T-helper 9 cell (primary cell): ENCODE results near the gene ALOXE3.

ENCODE experiments used
- DNase-seq: peaks from one replicate; pipeline ENCODE4 v3.0.0-alpha.2; 2020
- total RNA-seq, 2 donors: gene quantifications; one replicate each; lab custom pipeline; 2026; lab: John Stamatoyannopoulos, UW

The ALOXE3 gene
- 0 reads per million in 2 donors for total RNA-seq

DNA sequence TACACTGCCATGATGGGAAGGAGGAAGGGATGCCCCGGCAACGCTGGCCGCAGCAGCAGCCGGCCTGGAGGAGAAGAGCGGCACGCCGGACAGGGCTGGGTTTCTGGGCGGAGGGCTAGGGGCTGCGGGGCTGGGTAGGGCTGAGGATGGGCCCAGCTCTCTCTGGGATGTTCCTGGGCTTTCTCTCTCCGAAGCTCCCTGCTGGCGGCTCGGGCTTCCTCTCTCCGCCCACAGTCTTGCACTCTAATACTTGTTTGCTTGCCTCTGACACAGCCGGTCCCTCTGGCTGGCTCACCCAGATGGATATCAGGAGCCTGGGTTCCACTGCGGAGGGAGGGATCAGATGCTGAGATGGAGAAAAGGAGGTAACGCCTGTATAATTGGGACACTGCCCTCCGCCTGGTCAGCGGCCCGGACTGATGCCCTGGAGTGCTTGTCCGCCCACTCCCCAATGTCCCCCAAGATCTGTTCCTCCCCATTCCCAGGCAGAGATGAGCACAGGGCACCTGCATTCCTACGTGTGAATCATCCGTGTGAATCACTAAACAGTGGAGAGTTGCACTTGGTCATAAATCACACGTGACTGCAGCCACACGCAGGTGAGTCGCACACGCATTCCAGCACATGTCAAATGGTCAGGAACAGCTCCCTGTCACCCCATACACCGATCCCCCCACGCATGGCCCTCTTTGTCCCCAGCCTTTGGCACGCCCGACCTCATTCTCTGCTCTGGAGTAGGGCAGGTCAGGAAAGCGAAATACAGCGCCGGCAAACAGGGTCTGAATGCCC is at the start of gene ALOXE3:
TSS of gene ALOXE3 (minus strand) at position 535 of the 789 bp plus-strand sequence. CDS start at position 11, 524 bp downstream.
- no peak for DNase-seq

DNA sequence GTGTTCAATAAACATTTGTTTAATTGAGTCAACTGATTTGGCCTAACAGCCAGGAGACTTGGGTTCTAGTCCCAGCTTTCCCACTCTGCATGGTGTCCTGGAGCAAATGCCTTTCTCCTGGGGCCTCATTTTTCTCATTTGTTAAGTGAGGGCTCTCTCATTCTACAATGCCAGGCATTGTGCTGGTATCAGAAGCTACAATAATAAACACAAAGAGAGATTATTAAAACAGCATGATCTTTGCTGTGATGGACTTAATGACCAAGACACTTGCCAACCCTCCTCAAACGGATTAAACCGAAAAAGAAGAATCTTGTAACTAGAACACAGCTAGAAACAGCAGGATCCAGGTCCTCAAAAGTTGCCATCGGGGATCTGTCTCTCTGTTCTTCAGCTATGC is 49.2 kb upstream of the ALOXE3 start:
- DNase-seq = no peak

DNA sequence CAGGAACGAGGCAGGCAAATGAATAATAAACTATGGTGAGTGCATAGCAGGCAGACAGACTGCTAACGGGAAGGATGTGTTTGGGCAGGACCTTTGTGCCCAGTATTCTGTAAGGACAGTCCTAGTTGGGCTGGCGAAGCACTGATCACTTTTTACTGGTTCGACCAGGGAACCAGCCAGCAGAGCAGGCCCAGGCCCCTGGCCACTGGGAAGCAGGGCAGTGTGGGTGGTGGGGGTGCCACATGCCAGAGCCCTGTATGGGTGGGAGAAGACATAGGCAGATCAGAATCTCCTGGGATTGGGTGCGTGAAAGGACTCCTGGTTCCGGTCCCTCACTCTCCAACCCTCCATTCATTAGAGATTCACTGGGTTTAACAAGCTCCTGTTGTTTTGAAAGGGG is 48.4 kb upstream of the ALOXE3 start:
- DNase-seq = no peak

DNA sequence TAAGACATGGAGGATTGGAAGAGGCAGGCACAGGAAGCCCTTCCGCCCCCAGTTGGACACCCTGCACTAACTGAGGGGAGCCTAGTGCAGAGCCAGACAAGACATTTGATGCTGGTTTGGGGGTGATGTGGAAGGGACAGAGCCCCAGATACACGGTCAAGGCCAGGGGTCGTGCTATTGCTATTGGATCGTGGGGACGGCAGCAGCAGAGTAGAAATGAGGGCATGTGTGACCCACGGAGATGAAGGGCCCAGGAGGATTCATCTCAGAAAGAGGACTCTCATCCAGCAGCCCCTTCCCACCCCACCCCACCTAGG is 46.5 kb upstream of the ALOXE3 start:
- DNase-seq = no peak

DNA sequence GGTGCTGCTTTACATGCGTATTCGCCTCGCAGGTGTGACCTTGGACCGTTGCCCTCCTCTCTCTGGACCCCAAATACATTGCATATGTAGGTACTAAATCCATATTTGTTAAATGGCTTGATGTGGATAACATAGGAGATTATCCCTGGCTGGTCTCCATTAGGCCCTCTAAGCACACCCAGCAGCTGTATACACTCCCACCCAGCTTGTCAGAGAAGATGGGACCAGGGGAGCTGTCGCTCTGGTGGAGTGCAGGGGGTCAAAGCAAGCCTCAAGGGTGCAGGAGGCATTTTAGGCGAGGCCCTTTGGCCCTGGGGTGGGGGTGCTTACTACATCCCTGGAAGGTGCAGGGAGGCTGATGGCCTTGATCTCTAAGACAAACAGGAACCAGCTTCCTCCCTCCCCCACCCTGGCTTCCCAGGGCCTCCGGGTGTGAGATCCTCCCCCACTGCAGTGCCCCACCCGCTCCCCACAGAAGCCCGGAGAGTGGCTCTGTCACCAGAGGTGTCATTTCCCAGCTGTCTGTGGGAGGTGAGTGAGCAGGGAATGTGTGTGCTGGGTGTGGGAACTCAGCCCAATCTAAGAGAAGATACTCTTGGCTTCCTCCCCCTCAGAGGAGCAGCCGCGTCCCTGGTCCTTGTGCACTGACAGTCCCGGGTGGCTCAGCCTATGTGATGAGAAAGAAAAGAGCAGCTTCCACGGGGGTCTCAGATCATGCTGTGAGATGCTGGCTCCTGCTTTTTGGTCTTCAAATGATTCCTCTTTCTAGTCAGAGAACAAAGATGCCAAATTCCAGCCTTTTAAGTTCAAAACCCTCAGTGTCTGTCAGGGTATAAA is 45.9 kb upstream of the ALOXE3 start:
- DNase-seq = peak; percentile 61

DNA sequence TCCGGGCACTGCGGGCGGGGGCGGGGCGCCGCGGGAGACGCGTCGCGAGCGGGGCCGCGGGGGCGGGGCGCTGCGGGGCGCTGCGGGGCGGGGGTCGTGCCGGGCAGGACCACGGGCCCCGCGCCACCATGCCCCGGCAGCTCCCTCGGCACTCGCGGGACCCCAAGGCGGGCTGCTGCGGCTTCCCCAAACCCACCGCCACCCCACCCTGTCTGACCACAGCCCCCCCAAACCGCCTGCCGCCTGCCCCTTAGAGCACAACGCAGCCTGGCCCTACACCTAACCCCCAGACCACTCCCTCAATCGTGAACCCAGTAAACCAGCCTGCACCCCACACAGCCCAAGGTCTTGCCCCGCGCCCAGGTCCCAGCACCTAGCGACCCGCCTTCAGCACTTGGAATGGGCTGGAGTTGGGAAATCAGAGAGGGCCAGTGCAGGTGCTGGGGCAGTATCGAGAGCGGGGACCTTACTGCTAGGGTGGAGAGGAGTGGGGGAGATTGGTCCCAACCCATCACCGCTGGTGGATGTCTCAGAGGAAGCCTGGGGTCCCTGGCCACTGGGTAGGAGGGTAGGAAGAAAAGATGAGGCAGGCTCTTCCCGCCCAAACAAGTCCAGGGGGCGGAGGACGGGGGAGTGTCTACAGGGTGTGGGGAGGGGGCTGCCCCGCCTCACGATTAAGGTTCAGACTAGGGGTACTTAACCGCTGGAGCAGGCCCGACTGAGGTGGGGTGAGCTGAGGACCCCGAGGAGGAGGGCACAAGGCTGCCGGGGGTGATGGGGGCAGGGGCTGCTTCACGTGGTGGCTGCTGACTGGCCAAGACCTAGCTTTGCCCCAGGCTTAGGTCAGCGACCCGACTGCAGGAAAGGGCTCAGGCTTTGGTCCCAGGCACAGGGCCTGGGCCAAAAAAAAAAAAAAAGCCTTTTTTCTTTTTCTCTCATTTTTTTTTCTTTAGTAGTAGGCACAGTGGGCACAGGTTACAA is 45.0 kb upstream of the ALOXE3 start:
- no peak for DNase-seq

DNA sequence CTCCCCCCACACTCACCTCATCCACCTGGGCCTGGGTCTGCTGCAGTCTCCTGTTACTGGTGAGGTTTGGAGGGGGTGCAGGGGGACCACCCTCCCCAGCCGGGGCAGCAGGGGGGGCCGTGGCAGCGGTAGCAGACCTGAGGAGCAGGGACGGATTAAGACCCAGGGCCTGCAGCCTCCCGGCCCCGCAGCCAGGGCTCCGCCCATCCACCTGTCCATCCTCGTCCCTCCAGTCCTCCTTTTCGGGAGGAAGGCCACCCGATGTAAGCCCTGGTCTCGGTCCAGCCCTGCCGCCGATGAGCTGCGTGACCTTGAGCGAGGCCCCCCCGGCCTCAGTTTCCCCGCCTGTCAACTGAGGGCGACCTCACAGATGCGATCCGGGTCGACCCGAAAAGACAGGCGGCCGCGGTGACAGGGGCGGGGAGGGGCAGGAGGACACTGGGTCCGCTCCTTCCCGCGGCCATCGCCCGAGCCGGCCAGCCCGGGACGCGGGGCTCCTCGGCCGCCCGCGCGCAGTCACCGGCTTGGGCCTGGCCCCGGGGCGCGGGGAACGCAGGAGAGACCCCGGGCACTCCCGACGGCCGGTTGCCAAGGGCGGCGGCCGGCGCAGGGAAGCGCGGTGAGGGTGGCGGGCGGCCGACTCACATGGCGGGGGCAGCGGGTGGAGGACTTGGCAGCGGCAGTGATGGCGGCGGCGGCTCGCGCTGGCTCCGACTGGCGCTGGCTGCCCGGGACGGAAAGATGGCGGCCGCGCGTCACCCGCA is 44.1 kb upstream of the ALOXE3 start, which contains the start of gene VAMP2:
TSS of gene VAMP2 (minus strand) at position 716 of the 764 bp plus-strand sequence. CDS start at position 647, 69 bp downstream.
- peak; percentile 82 for DNase-seq

DNA sequence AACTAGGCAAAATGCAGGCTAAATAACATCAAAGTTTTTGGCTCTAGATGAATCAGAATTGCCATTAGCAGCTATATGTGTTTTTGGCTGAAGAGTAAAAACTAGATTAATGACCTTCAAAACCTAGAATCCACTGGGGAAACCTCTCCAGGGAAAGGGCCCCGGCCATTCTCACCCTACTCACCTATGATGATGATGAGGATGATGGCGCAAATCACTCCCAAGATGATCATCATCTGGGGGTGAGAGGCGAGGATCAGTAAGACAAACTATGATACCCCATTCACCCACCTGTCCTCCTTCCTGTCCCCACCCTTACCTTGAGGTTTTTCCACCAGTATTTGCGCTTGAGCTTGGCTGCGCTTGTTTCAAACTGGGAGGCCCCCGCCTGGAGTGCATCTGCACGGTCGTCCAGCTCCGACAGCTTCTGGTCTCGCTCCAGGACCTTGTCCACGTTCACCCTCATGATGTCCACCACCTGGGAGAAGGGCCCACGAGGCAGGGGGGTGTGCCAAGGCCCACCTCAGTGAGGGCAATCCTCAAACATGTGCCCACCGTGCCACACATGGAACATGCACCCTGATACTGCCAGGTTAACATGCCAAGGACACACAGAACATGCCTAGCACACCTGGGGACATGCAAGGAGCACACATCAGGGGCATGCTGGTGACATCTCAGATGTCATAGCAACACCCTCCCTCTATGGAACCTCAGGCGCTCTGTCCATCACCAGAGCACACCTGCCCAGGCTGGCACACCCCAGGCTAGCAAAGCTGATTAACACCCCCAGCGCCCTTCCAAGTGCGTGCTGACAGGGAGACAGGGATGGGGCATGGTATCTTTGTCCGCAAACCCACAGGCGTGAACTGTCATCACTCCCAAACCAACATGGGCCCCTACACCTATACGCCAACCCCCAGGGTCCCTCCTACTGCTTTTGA is 43.2 kb upstream of the ALOXE3 start:
- DNase-seq = no peak

DNA sequence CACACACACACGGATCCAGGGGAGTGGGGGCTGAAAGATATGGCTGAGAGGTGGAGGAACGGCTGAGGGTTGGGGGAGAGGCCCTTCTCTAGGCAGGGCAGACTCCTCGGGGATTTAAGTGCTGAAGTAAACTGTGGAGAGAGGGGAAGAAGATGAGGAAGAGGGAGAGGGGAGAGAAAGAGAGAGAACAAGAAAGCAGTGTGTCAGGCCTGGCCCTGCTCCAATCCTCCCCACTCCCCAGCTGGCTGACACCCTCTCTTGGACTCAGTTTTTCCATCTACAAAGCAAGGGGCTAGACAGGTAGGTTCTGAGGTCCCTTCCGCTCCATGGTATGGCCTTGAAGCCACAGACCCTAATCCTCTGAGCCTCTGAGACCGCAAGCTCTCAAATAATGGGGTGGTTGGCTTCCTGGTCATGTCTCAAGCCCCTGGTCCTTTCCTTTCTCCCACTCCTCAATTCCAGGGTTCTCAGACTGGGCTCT is 42.5 kb upstream of the ALOXE3 start:
- DNase-seq = no peak

DNA sequence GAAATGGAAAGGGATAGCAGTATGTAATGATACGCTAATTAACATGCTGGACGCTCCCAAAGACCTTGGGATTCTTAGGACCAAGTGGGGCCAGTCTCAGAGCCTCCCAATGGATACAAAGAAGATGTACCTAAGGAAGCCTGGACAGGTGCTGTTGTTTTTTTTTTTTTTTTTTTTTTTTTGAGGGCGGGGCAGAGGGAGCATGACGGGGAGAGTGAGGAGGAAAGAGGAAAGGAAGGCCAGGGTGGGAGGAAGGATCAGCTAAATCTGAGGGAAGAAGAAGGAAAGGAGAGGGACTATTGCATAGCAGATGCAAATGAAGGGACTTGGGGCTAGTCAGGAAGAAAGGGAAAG is 41.9 kb upstream of the ALOXE3 start:
- DNase-seq = no peak

DNA sequence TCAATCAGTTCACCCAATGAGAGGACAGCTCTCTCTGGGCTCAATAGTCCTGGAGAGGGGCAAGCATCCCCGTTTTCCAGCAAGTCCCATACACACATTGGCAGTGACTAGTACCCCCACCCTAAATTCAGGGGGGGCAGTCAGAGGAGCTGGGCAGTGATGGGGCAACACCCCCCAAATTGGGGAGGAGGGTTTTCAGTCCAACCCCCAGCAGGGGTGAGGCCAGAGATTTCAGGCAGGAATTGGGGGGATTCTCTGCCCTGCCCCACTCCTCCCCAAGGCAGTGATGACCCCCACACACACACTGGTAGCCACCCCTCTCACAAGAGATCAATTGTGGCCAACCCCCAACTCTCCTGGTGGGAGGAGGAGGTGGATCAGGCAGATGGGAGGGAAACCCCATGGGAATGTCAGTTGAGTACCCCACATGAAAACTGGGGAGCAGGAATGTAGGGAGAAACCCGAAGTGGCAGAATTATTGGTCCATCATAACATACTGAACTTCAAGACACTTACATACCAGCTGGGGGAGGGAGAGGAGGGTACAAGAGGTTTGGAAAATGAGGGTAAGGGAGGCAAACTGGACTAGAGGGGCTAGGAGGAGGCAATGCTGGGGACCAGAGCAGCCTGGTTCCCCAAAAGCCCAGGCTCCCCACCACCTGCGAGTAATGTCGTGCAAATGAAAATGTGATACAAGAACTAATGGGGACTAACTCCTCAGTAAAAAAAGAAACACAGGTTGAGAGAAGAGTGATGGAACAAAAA is 41.3 kb upstream of the ALOXE3 start:
- no peak for DNase-seq

DNA sequence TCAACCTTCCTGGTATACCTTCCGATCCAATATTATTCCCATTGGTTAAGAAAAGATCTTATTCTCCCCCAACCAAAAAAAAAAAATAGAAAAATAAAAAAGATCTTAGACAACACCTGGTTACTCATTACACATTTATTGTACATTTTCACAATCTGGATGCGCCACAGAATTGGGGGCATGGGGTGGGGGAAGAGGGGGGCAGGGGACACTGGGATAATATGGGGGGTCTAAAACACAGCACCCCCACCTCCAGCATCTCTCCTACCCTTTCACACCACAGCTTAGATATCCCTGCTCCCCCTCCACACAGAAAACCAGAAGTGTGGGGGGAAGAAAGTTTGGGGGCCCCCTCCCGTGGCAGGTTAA is 40.7 kb upstream of the ALOXE3 start:
- DNase-seq = no peak

DNA sequence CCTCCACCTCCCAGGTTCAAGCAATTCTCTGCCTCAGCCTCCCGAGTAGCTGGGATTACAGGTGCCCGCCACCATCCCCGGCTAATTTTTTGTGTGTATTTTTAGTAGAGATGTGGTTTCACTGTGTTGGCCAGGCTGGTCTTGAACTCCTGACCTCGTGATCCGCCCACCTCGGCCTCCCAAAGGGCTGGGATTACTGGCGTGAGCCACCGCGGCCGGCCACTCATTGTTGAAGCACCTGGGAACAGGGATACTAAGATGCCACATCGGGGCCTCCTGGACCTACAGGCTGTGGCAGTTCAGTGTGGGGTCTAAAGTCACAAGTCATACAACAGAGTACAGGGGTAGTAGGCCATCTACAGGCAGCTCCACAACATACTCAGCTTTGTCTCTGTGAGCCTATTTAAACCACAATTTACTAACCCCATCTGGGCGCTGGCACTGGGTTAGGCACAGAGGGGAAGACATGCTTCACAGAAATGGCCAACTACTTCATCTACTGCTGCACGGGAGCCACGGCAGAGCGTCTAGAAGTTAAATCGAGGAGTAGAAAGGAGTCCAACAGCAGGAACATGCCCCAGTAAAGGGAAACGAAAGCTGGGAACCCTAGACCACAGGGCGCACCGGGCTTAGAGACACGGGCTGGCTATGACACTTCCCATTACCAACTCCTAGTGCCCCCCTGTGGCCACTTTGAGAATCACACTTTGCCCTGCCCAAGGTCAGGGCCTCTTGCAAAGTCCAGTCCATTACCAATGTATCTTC is 40.1 kb upstream of the ALOXE3 start:
- DNase-seq = peak; percentile 90

DNA sequence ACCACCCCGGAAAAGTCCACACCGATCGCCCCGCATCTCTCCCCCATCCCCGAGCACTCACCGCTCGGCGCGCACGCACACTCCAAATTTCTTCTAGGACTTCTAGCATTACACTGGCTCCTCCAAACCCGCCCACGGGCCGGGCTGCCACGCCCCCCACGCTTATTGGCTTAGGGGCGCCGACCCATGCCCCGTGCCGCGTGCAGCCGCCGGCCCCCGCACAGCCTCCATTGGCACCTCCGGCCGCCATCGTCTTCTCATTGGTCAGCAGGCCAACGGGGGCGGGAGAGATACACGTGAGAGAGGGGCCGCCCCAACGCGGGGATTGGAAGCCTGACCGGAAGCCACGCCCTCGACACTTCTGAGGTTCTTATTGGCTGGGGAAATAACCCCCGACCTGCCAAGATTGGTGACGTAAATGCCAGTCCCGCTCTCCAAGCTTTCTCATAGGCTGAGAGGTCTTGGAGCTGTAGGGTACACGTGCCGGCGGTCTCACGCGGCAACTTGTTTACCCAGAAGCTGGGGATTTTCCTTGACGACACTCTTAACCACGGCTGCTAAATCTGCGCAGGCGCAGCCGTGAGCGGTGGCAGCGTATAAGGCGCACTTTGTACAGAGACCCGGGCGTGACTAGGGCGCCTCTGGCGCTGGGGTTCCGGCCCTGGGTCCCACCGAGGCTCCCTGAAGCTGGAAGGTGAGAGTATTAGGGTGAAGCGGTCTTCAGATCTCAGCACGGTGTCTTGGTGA is 38.1 kb upstream of the ALOXE3 start:
- peak; percentile 99 for DNase-seq

DNA sequence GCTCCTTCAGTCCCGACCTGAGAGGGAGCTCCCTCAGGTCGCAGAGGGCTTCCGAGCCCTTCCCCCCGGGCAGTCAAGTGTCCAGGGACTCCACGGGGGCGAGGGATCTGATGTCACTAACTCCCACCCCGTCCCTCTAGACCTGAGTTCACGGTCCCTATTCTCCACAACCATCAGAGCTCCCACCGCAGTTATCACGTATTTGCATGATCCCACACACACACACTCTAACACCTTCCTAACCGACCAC is 37.6 kb upstream of the ALOXE3 start:
- no peak for DNase-seq

DNA sequence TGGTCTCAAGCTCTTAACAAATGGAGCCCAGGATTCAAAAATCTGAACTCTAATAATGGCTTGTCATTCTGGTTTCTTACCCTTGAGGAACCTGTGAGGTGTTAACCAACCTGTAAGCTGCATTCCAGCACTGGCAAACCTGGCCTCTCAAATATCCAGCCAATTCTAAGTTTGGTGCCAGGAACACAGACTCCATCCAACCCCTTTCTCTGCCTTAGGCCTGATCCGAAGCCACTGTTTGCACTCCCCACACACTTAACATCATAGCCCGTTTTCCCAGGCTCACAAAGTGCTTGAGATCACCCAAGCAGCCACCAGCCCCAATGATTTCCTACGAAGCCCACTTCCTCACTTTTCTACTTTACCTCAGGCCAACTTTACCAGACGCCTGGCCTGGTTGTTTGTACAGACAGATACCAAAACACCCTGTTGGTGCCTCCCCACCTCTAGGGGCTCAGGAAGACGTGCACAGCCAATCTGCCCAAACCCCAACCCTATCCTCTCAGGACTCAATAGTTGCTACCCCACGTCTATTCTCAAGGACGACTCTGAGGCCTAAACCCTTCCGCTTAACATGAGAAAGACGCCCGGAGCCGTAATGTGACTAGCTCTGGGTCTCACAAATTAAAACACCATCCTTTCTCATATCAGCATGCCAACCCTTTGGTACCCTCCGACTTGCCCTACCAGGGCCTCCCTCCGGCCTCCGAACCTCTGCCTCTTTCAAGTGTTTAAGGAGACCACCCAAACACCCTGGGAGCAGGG is 37.1 kb upstream of the ALOXE3 start:
- no peak for DNase-seq

DNA sequence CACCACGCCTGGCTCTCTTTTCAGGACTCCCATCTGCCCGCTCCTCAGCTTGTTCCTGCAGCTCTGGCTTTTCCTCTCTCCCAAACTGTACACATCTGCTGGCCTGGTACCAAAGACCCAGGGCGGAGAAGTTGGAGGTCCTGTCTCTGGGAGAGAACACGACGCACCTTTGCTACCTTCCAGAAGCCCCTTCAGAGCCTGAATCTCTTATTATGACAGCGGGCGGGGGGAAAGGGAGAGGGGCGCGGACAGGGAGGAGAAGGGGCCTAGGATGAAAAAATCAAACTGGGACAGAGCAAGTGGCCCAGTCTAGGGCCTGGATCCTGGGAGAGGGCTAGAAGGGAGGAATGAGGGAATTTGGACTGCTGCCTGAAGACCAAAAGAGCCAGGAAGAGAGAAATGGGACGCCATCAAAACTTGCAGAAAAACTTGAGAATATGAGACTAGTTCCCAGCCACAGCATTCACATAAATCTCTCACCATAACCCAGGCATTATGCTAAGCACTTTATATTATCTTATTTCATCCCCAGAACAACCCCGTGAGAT is 36.4 kb upstream of the ALOXE3 start:
- no peak for DNase-seq
